C4-2B (cell line): ENCODE results near the gene RNF166.

Experiments
- CTCF ChIP-seq: fragments of 450-650 bp; conservative IDR thresholded peaks from 2 replicates; pipeline ENCODE4 v1.5.1; 2017; ENCODE audit warnings: mild to moderate bottlenecking
- ZFX ChIP-seq: fragments of 450-650 bp; IDR thresholded peaks from 2 replicates; pipeline ENCODE4 v1.6.1; 2017

GRCh38 chr16:88650749-88651275, 55.4 kb downstream of the RNF166 start, which contains the start of gene CYBA:
- TF ChIP-seq CTCF (no peak), ZFX (no peak)
